ENCODE measurements around the gene KLHDC10.

DNA sequence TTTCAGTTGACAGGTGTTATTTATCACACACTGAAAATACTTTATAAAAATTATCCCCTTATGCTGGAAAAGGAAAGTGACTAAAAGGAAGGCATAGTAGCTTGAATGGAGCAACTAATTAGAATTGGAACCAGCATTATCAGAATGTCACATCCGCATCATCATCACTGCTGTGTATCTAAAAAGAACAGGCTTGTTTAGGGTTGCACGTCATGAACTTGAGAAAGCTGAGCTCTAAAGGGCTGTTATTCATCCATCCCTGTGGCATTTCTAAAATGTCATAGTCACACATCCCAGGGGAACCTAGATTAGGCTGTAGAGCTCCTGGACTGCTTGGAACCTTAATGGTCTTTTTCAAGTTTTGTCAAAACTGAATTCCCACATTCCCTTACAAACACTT lies 54.4 kb downstream of the KLHDC10 start:
- TF ChIP-seq CTCF (IDR thresholded peaks at IDR 0.05; ENCODE audit: poor library complexity) = no peak
- TF ChIP-seq EZH2 (IDR thresholded peaks at IDR 0.05; ENCODE audit: borderline replicate concordance) = no peak
- TF ChIP-seq EZH2phosphoT487 (IDR thresholded peaks at IDR 0.05; ENCODE audit: low read depth, severe bottlenecking, unreplicated experiment) = no peak
